ENCODE measurements around the gene HDAC4. TPM values are rescaled to one million over a fixed set of nuclear protein-coding genes. Genes with fewer than 3 reads are reported as not detected.

HDAC4 gene
- total and polyA plus RNA-seq, 2 donors (not counting 1 experiment from before 2014, with no cell fraction given): 13.5 to 46.0 TPM

GRCh38 chr2:239211396-239212094, 189.3 kb downstream of the HDAC4 start:
- Histone ChIP-seq H3K79me2 (ENCODE audit: control insufficient read depth, insufficient read depth, low read length) (peaks cover 50% of the 10 kb centered on the region), H2AFZ (ENCODE audit: insufficient read depth, low read depth, low read length, poor library complexity, severe bottlenecking) (no peak overlapping the region), H3K9me3 (ENCODE audit: control extremely low read depth in 1 of 3, control insufficient read depth in 2 of 3, insufficient read depth in 1 of 3, low read length in 2 of 3) (no peaks in the 10 kb centered on the region), H3K4me3 (ENCODE audit: control extremely low read depth in 1 of 5, extremely low read depth in 1 of 5, insufficient read depth in 1 of 5, low read depth in 2 of 5, low read length in 4 of 5) (no peak overlapping the region), H3K36me3 (replicated peaks in 1 of 2; ENCODE audit: control extremely low read depth in 1 of 2, control insufficient read depth in 1 of 2, extremely low read depth in 1 of 2, insufficient read depth in 2 of 2, low read length in 1 of 2) (no peaks in the 10 kb centered on the region), H3K4me1 (ENCODE audit: control insufficient read depth in 2 of 2, insufficient read depth in 2 of 2, low read length in 2 of 2) (peaks cover 2% of the 10 kb centered on the region in 2 donors), H4K20me1 (ENCODE audit: control insufficient read depth, insufficient read depth, low read length, poor library complexity, severe bottlenecking) (peaks cover 33% of the 10 kb centered on the region), H3K9ac (ENCODE audit: low read length) (no peak overlapping the region), H3K4me2 (replicated peaks; ENCODE audit: low read depth, low read length, poor library complexity, severe bottlenecking) (no peak overlapping the region), H3K27ac (ENCODE audit: low read length in 2 of 2) (no peak overlapping the region), H3K27me3 (replicated peaks in 1 of 4; ENCODE audit: control extremely low read depth in 1 of 4, control insufficient read depth in 3 of 4, insufficient read depth in 4 of 4, low read length in 3 of 4) (no peaks in the 10 kb centered on the region)
- no peaks in the 10 kb centered on the region for H3K27me3 Mint-ChIP-seq
- intact Hi-C loops (cut with micrococcal nuclease): no loop called here
- CTCF ChIA-PET: no interaction called here
- no peak overlapping the region for H3K27ac Mint-ChIP-seq
- no peak overlapping the region for H3K4me3 Mint-ChIP-seq
- peaks cover 9% of the 10 kb centered on the region for H3K4me1 Mint-ChIP-seq
- POLR2A ChIA-PET: no interaction called here
- DNase-seq (no peak), ATAC-seq (ENCODE audit: low read depth) (no peak)
- WGBS (ENCODE audit: insufficient coverage): 88% methylated on average over 3 of the region's 13 CpGs
- TF ChIP-seq EZH2 (IDR thresholded peaks at IDR 0.05; ENCODE audit: borderline replicate concordance, insufficient read depth, low read depth, low read length, poor library complexity, severe bottlenecking) (no peak), CTCF (IDR thresholded peaks at IDR 0.05) (no peak)
- no peaks in the 10 kb centered on the region for H3K9me3 Mint-ChIP-seq (ENCODE audit: insufficient read depth)

GRCh38 chr2:239209783-239210182, 191.0 kb downstream of the HDAC4 start:
- Histone ChIP-seq H3K9me3 (ENCODE audit: control extremely low read depth in 1 of 3, control insufficient read depth in 2 of 3, insufficient read depth in 1 of 3, low read length in 2 of 3) (no peaks in the 10 kb centered on the region), H3K4me1 (ENCODE audit: control insufficient read depth in 2 of 2, insufficient read depth in 2 of 2, low read length in 2 of 2) (no peaks in the 10 kb centered on the region), H3K4me2 (replicated peaks; ENCODE audit: low read depth, low read length, poor library complexity, severe bottlenecking) (no peak overlapping the region), H3K36me3 (replicated peaks in 1 of 2; ENCODE audit: control extremely low read depth in 1 of 2, control insufficient read depth in 1 of 2, extremely low read depth in 1 of 2, insufficient read depth in 2 of 2, low read length in 1 of 2) (no peaks in the 10 kb centered on the region), H3K79me2 (ENCODE audit: control insufficient read depth, insufficient read depth, low read length) (peaks cover 42% of the 10 kb centered on the region), H2AFZ (ENCODE audit: insufficient read depth, low read depth, low read length, poor library complexity, severe bottlenecking) (no peak overlapping the region), H4K20me1 (ENCODE audit: control insufficient read depth, insufficient read depth, low read length, poor library complexity, severe bottlenecking) (peaks cover 30% of the 10 kb centered on the region), H3K9ac (ENCODE audit: low read length) (no peak overlapping the region), H3K27ac (ENCODE audit: low read length in 2 of 2) (no peak overlapping the region), H3K4me3 (ENCODE audit: control extremely low read depth in 1 of 5, extremely low read depth in 1 of 5, insufficient read depth in 1 of 5, low read depth in 2 of 5, low read length in 4 of 5) (no peak overlapping the region), H3K27me3 (replicated peaks in 1 of 4; ENCODE audit: control extremely low read depth in 1 of 4, control insufficient read depth in 3 of 4, insufficient read depth in 4 of 4, low read length in 3 of 4) (no peaks in the 10 kb centered on the region)
- TF ChIP-seq EZH2 (IDR thresholded peaks at IDR 0.05; ENCODE audit: borderline replicate concordance, insufficient read depth, low read depth, low read length, poor library complexity, severe bottlenecking) (no peak), CTCF (IDR thresholded peaks at IDR 0.05) (no peak)
- CTCF ChIA-PET: no interaction called here
- H3K27me3 Mint-ChIP-seq: no peaks in the 10 kb centered on the region
- ATAC-seq (ENCODE audit: low read depth) (no peak), DNase-seq (no peak)
- H3K9me3 Mint-ChIP-seq (ENCODE audit: insufficient read depth): no peaks in the 10 kb centered on the region
- 97% methylated on average over 12 of the region's 14 CpGs for WGBS (ENCODE audit: insufficient coverage)
- intact Hi-C loops (cut with micrococcal nuclease): no loop called here
- POLR2A ChIA-PET: no interaction called here
- H3K4me1 Mint-ChIP-seq: peaks cover 10% of the 10 kb centered on the region
- no peak overlapping the region for H3K27ac Mint-ChIP-seq
- H3K4me3 Mint-ChIP-seq: no peak overlapping the region
